Endodermal cell (in vitro differentiated cells): ENCODE data around the gene ACVR1. TPM values are rescaled to one million over a fixed set of nuclear protein-coding genes. Genes with fewer than 3 reads are reported as not detected.

Experiments used
- DNase-seq: peaks from one replicate; pipeline ENCODE4 v3.0.0-alpha.2; 2017
- H3K27ac ChIP-seq: 2 replicates; pipeline ENCODE4 v1.5.1; 2013; ENCODE audit warnings: mild to moderate bottlenecking, low read depth, low read length, moderate library complexity
- H3K27me3 ChIP-seq: 2 replicates; pipeline ENCODE4 v1.6.1; 2013; ENCODE audit warnings: mild to moderate bottlenecking, low read length, moderate library complexity; ENCODE audit not compliant: insufficient read depth, control insufficient read depth, poor library complexity, severe bottlenecking
- H3K36me3 ChIP-seq: 2 replicates; pipeline ENCODE4 v1.7.0; 2013; ENCODE audit warnings: mild to moderate bottlenecking, low read length, moderate library complexity; ENCODE audit not compliant: control insufficient read depth, insufficient read depth
- H3K4me1 ChIP-seq: one replicate; pipeline ENCODE4 v1.7.0; 2013; ENCODE audit warnings: low read length; ENCODE audit not compliant: control insufficient read depth, insufficient read depth
- H3K4me3 ChIP-seq: 2 replicates; pipeline ENCODE4 v1.5.1; 2013; ENCODE audit warnings: mild to moderate bottlenecking, low read length, moderate library complexity
- H3K9ac ChIP-seq: 2 replicates; pipeline ENCODE4 v1.6.1; 2013; ENCODE audit warnings: mild to moderate bottlenecking, low read length, moderate library complexity; ENCODE audit not compliant: poor library complexity, severe bottlenecking; ENCODE audit errors: extremely low read depth
- H3K9me3 ChIP-seq: 2 replicates; pipeline ENCODE4 v1.6.1; 2013; ENCODE audit warnings: mild to moderate bottlenecking, low read length, moderate library complexity; ENCODE audit not compliant: control insufficient read depth
- H3K27ac Mint-ChIP-seq: 2 replicates; pipeline ENCODE4 v1.8.0; 2020; ENCODE audit warnings: mixed read lengths
- H3K27me3 Mint-ChIP-seq: 2 replicates; pipeline ENCODE4 v1.8.0; 2021; ENCODE audit warnings: mild to moderate bottlenecking, mixed read lengths; ENCODE audit not compliant: insufficient read depth
- H3K36me3 Mint-ChIP-seq: 2 replicates; pipeline ENCODE4 v1.8.0; 2020; ENCODE audit warnings: low read depth, mixed read lengths
- H3K4me1 Mint-ChIP-seq: 2 replicates; pipeline ENCODE4 v1.8.0; 2020; ENCODE audit warnings: mixed read lengths
- H3K4me3 Mint-ChIP-seq: 2 replicates; pipeline ENCODE4 v1.8.0; 2020; ENCODE audit warnings: mild to moderate bottlenecking, moderate library complexity, mixed read lengths
- H3K9me3 Mint-ChIP-seq: 2 replicates; pipeline ENCODE4 v1.8.0; 2020; ENCODE audit warnings: mild to moderate bottlenecking, mixed read lengths
- CTCF ChIP-seq: fragments of 200-600 bp; sonication (generic); conservative IDR thresholded peaks from 2 replicates; pipeline ENCODE4 v1.5.0; 2021; ENCODE audit warnings: antibody characterized with exemption, mild to moderate bottlenecking
- WGBS, 2 experiments: methylation state at CpG; one replicate each; pipeline versions ENCODE4 v1.1.5 to v1.1.7; 2013; ENCODE audit warnings: missing lambda C conversion rate in 2 of 2, mixed read lengths in 1 of 2; ENCODE audit not compliant: insufficient coverage in 1 of 2, insufficient read length in 1 of 2; 5-methylcytosine and 5-hydroxymethylcytosine counted together
- total RNA-seq, 2 donors: library from RNA; stranded (reverse); fragmentation: NEBNext Ultra II Directional in 1 of 2; extraction: Animal tissue kit (Norgen Biotek cat#: 25700) in 1 of 2; gene quantifications; 2 replicates in 1 of 2; 3 replicates in 1 of 2; pipeline ENCODE4 v1.2.1, GENCODE V29; 2021

Gene ACVR1
- total RNA-seq, 2 donors from 2014 or later, result 21.1 to 26.9 TPM

GRCh38 chr2:157785866-157786662, 90.1 kb downstream of the ACVR1 start:
- H3K4me1 ChIP-seq, result peaks cover 53% of the 10 kb centered on the region
- H3K4me3 Mint-ChIP-seq, result peak overlapping the region; percentile 14
- WGBS, 2 experiments, result 85 to 94% methylated on average over 2 to 5 of the region's 6 CpGs
- peaks cover 74% of the 10 kb centered on the region for H3K4me1 Mint-ChIP-seq
- no peaks in the 10 kb centered on the region for H3K9me3 ChIP-seq
- H3K27ac ChIP-seq, result no peak overlapping the region
- no peak overlapping the region for H3K9ac ChIP-seq
- no peak for DNase-seq
- TF ChIP-seq CTCF, result no peak
- H3K27me3 Mint-ChIP-seq, result no peaks in the 10 kb centered on the region
- no peaks in the 10 kb centered on the region for H3K9me3 Mint-ChIP-seq
- no peaks in the 10 kb centered on the region for H3K36me3 ChIP-seq
- no peaks in the 10 kb centered on the region for H3K27me3 ChIP-seq
- H3K36me3 Mint-ChIP-seq, result no peaks in the 10 kb centered on the region
- peak overlapping the region; percentile 42 for H3K4me3 ChIP-seq
- peak overlapping the region; percentile 61 for H3K27ac Mint-ChIP-seq

GRCh38 chr2:157785200-157785599, 90.9 kb downstream of the ACVR1 start:
- Histone ChIP-seq H3K36me3 (no peaks in the 10 kb centered on the region), H3K9ac (no peak overlapping the region), H3K9me3 (no peaks in the 10 kb centered on the region), H3K4me3 (no peak overlapping the region), H3K4me1 (peaks cover 52% of the 10 kb centered on the region), H3K27ac (no peak overlapping the region), H3K27me3 (no peaks in the 10 kb centered on the region)
- 86 to 90% methylated on average over 3 of the region's 3 CpGs for WGBS, 2 experiments
- no peaks in the 10 kb centered on the region for H3K27me3 Mint-ChIP-seq
- H3K36me3 Mint-ChIP-seq, result peaks cover 4% of the 10 kb centered on the region
- no peak for TF ChIP-seq CTCF
- peaks cover 74% of the 10 kb centered on the region for H3K4me1 Mint-ChIP-seq
- no peaks in the 10 kb centered on the region for H3K9me3 Mint-ChIP-seq
- no peak overlapping the region for H3K4me3 Mint-ChIP-seq
- no peak for DNase-seq
- no peak overlapping the region for H3K27ac Mint-ChIP-seq

- Mint-ChIP-seq H3K9me3 (no peaks in the 10 kb centered on the region), H3K4me1 (peaks cover 74% of the 10 kb centered on the region), H3K27ac (peak overlapping the region; percentile 69), H3K4me3 (no peak overlapping the region), H3K27me3 (no peaks in the 10 kb centered on the region), H3K36me3 (peaks cover 7% of the 10 kb centered on the region)
- H3K4me1 ChIP-seq, result peaks cover 49% of the 10 kb centered on the region
- H3K4me3 ChIP-seq, result no peak overlapping the region
- H3K27me3 ChIP-seq, result no peaks in the 10 kb centered on the region
- no peak for TF ChIP-seq CTCF
- no peak overlapping the region for H3K9ac ChIP-seq
- 91% methylated on average over 5 of the region's 5 CpGs; no CpG with 5 or more reads in 1 of the 2 experiments for WGBS, 2 experiments
- no peaks in the 10 kb centered on the region for H3K9me3 ChIP-seq
- no peak overlapping the region for H3K27ac ChIP-seq
- DNase-seq, result no peak
- H3K36me3 ChIP-seq, result peaks cover 4% of the 10 kb centered on the region
These were observed 91.3 kb downstream of the ACVR1 start for GRCh38 chr2:157784823-157785175.
